GM06990 (cell line): Measurements from ENCODE around the gene THAP3.

ENCODE experiments used
- DNase-seq: peaks from one replicate; pipeline ENCODE4 v3.0.0-alpha.2; 2011; ENCODE audit not compliant: insufficient read length; ENCODE audit errors: extremely low read depth
- H3K27me3 ChIP-seq: replicated peaks from 2 replicates; pipeline ENCODE4 v1.6.0; 2011; ENCODE audit warnings: low read length; ENCODE audit not compliant: control insufficient read depth, insufficient read depth
- H3K36me3 ChIP-seq: 2 replicates; pipeline ENCODE4 v1.5.1; 2011; ENCODE audit warnings: low read length; ENCODE audit not compliant: control insufficient read depth, insufficient read depth
- H3K4me3 ChIP-seq: replicated peaks from 2 replicates; pipeline ENCODE4 v1.5.1; 2011; ENCODE audit warnings: low read depth, mild to moderate bottlenecking, control low read depth, low read length
- CTCF ChIP-seq: IDR thresholded peaks from 2 replicates; pipeline ENCODE4 v1.5.1; 2011; ENCODE audit warnings: low read length, control low read depth, mild to moderate bottlenecking, inconsistent platforms; ENCODE audit not compliant: insufficient read depth, poor library complexity, severe bottlenecking

The THAP3 gene

GRCh38 chr1:6585841-6586240 lies 38.8 kb upstream of the THAP3 start:
- no peak for TF ChIP-seq CTCF
- peaks cover 24% of the 10 kb centered on the region for H3K36me3 ChIP-seq
- H3K27me3 ChIP-seq, result no peaks in the 10 kb centered on the region
- no peak overlapping the region for H3K4me3 ChIP-seq
- DNase-seq, result no peak

- no peak overlapping the region for H3K4me3 ChIP-seq
- no peaks in the 10 kb centered on the region for H3K27me3 ChIP-seq
- DNase-seq, result no peak
- TF ChIP-seq CTCF, result no peak
- peaks cover 26% of the 10 kb centered on the region for H3K36me3 ChIP-seq
Observed at GRCh38 chr1:6586404-6586816, 38.3 kb upstream of the THAP3 start.

- Histone ChIP-seq H3K27me3 (no peaks in the 10 kb centered on the region), H3K36me3 (peaks cover 26% of the 10 kb centered on the region), H3K4me3 (no peak overlapping the region)
- DNase-seq, result no peak
- no peak for TF ChIP-seq CTCF
Observed at GRCh38 chr1:6587261-6588005, 37.2 kb upstream of the THAP3 start.

- no peak overlapping the region for H3K4me3 ChIP-seq
- DNase-seq, result no peak
- no peaks in the 10 kb centered on the region for H3K27me3 ChIP-seq
- peaks cover 32% of the 10 kb centered on the region for H3K36me3 ChIP-seq
- TF ChIP-seq CTCF, result no peak
Observed at GRCh38 chr1:6588128-6588892, 36.4 kb upstream of the THAP3 start.

- H3K4me3 ChIP-seq, result no peak overlapping the region
- DNase-seq, result no peak
- TF ChIP-seq CTCF, result no peak
- peaks cover 35% of the 10 kb centered on the region for H3K36me3 ChIP-seq
- H3K27me3 ChIP-seq, result no peaks in the 10 kb centered on the region
Observed at GRCh38 chr1:6588893-6589520, 35.7 kb upstream of the THAP3 start.
